Type B pancreatic cell (in vitro differentiated cells): ENCODE results near the gene ABCB10. TPM values are rescaled to one million over a fixed set of nuclear protein-coding genes. Genes with fewer than 3 reads are reported as not detected.
"Not testable (repeated sequence)": the region's sequence is repeated elsewhere in the genome, so short reads cannot be mapped to it uniquely, and the experiment has no call there.

Experiments used
- DNase-seq: peaks from one replicate; pipeline ENCODE4 v3.0.0; 2021; ENCODE audit warnings: mixed read lengths; ENCODE audit not compliant: unreplicated experiment; ENCODE audit errors: extremely low spot score
- H3K27ac Mint-ChIP-seq: 2 replicates; pipeline ENCODE4 v1.8.0; 2021; ENCODE audit warnings: mild to moderate bottlenecking, mixed read lengths
- H3K27me3 Mint-ChIP-seq: 2 replicates; pipeline ENCODE4 v1.8.0; 2021; ENCODE audit warnings: mixed read lengths
- H3K36me3 Mint-ChIP-seq: 2 replicates; pipeline ENCODE4 v1.8.0; 2021; ENCODE audit warnings: mixed read lengths
- H3K4me1 Mint-ChIP-seq: one replicate; pipeline ENCODE4 v1.8.0; 2021; ENCODE audit warnings: mixed read lengths; ENCODE audit not compliant: unreplicated experiment
- H3K4me3 Mint-ChIP-seq: 2 replicates; pipeline ENCODE4 v1.8.0; 2021; ENCODE audit warnings: mild to moderate bottlenecking, mixed read lengths
- H3K9me3 Mint-ChIP-seq: 2 replicates; pipeline ENCODE4 v1.8.0; 2021; ENCODE audit warnings: mixed read lengths
- total RNA-seq: library from RNA; stranded (reverse); gene quantifications from 2 replicates; pipeline ENCODE4 v1.2.1, GENCODE V29; 2021; ENCODE audit warnings: low replicate concordance
- TF ChIP-seq, protein P1 (sequence below): fragments of 200-600 bp; sonication (generic); conservative IDR thresholded peaks from 2 replicates; pipeline ENCODE4 v1.5.0; 2021; ENCODE audit warnings: antibody characterized with exemption, mild to moderate bottlenecking

Gene ABCB10
- total RNA-seq, 1 donor from 2014 or later = 19.4 TPM

DNA sequence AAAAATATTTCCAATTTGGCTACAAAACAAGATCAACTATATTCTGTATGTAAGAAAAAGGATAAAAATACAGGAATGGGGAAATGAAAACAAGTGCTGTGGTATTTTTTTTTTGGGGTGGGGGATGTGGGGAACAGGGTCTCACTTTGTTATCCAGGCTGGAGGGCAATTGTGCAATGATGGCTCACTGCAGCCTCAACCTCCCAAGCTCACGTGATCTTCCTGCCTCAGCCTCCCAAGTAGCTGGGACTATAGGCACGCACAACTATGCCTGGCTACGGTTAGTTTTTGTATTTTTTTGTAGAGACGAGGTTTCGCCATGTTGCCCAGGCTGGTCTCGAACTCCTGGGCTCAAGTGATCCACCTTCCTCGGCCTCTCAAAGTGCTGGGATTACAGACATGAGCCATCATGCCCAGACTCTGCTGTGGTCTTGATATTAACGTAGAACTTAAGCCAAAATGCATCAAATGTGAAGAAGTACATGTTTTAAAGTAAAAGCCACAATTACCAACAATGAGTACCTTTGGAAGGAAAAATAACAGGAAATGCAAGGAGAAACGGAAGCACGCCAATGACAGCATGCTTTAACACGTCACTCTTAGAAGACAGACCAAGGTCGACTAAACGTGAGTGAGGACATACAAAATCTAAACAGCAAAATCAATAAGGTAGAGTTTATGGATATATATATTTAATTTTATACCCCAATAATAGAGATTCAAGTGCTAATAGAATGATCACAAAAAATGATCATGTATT lies 8.8 kb upstream of the ABCB10 start:
- H3K9me3 Mint-ChIP-seq = no peaks in the 10 kb centered on the region
- H3K27me3 Mint-ChIP-seq = no peaks in the 10 kb centered on the region
- no peaks in the 10 kb centered on the region for H3K36me3 Mint-ChIP-seq
- H3K27ac Mint-ChIP-seq = no peak overlapping the region
- no peak overlapping the region for H3K4me3 Mint-ChIP-seq
- H3K4me1 Mint-ChIP-seq = no peaks in the 10 kb centered on the region
- TF ChIP-seq, protein P1, sequence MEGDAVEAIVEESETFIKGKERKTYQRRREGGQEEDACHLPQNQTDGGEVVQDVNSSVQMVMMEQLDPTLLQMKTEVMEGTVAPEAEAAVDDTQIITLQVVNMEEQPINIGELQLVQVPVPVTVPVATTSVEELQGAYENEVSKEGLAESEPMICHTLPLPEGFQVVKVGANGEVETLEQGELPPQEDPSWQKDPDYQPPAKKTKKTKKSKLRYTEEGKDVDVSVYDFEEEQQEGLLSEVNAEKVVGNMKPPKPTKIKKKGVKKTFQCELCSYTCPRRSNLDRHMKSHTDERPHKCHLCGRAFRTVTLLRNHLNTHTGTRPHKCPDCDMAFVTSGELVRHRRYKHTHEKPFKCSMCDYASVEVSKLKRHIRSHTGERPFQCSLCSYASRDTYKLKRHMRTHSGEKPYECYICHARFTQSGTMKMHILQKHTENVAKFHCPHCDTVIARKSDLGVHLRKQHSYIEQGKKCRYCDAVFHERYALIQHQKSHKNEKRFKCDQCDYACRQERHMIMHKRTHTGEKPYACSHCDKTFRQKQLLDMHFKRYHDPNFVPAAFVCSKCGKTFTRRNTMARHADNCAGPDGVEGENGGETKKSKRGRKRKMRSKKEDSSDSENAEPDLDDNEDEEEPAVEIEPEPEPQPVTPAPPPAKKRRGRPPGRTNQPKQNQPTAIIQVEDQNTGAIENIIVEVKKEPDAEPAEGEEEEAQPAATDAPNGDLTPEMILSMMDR = no peak
- no peak for DNase-seq

DNA sequence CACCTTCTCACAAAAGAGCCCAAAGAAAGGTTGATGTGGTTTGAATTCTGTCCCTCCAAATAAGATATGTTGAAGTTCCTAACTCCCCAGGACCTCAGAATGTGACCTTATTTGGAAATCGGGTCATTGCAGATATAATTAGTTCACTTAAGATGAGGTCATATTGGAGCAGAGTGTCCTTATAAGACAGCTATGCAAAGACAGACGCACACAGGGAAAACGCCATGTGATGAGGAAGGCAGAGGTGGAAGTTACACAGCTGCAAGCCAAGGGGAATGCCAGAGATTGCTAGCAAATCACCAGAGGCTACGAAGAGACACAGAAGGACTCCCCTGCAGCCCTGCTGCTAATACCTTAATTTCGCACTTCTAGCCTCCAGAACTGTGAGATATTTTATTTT lies 5.2 kb upstream of the ABCB10 start:
- Mint-ChIP-seq H3K9me3 (no peaks in the 10 kb centered on the region), H3K36me3 (no peaks in the 10 kb centered on the region), H3K4me1 (peaks cover 8% of the 10 kb centered on the region), H3K27ac (no peak overlapping the region), H3K27me3 (no peaks in the 10 kb centered on the region), H3K4me3 (no peak overlapping the region)
- TF ChIP-seq, protein P1 = no peak
- DNase-seq = no peak

DNA sequence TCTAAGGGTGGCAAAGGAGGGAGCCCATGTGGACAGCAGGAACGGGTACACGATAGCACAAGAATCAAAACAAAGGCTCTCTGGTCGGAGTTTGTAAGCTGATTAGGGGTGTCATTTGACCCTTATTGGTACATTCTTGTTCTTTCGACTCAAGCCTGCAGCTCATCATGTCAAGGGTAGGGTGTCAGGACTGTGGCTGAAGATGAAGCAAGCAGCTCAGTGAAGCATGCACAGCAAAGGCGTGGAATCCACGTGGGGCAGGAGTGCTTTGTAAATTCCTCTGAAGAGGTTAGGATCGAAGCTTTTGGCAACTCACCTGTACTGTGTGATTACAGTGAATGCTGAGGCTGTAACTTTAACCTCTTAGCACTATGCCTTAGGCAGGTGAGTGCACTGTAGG lies 4.7 kb upstream of the ABCB10 start:
- Mint-ChIP-seq H3K36me3 (no peaks in the 10 kb centered on the region), H3K9me3 (no peaks in the 10 kb centered on the region), H3K4me1 (peaks cover 8% of the 10 kb centered on the region), H3K27ac (peak overlapping the region; percentile 42), H3K4me3 (peak overlapping the region; percentile 16), H3K27me3 (no peaks in the 10 kb centered on the region)
- DNase-seq = no peak
- TF ChIP-seq, protein P1 = no peak

DNA sequence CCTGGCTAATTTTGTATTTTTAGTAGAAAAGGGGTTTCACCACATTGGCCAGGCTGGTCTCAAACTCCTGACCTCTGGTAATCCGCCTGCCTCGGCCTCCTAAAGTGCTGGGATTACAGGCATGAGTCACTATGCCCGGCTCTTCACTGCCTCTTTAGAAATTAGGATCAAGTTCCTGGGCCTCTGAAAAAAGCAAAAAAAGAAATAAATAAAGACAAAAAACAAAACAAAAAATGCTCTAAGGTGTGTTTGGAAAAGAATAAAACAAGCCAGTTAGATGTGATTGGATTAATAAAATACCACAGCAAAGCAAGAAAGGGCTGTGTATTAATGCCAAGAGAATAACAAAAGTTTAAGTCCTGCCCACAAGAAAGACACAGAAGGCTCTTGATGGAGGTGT lies 4.2 kb upstream of the ABCB10 start:
- TF ChIP-seq, protein P1 = no peak
- no peaks in the 10 kb centered on the region for H3K36me3 Mint-ChIP-seq
- no peaks in the 10 kb centered on the region for H3K9me3 Mint-ChIP-seq
- H3K27ac Mint-ChIP-seq = no peak overlapping the region
- DNase-seq = no peak
- H3K27me3 Mint-ChIP-seq = no peaks in the 10 kb centered on the region
- H3K4me1 Mint-ChIP-seq = peaks cover 8% of the 10 kb centered on the region
- no peak overlapping the region for H3K4me3 Mint-ChIP-seq

DNA sequence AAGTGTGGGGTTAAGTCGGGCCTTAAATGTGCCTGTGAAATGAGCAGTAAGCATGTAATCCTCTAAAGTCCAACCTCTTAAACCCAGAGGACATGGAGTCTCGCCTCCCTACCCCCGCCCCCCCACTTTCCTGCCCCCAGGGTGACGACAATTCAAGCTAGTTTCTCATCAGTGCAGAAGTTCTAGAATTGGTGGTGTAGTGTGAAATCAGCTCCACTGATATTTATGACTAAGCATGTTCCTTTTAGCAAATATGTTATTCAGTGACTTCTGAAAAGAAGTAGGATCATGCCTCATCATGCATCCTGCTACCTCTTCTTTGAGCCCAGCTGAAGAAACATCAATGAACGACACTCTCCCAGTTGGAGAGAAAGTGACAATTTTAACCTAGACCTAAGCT lies 2.6 kb upstream of the ABCB10 start:
- no peaks in the 10 kb centered on the region for H3K9me3 Mint-ChIP-seq
- no peaks in the 10 kb centered on the region for H3K27me3 Mint-ChIP-seq
- no peak for DNase-seq
- H3K4me3 Mint-ChIP-seq = peak overlapping the region; percentile 41
- H3K36me3 Mint-ChIP-seq = no peaks in the 10 kb centered on the region
- H3K4me1 Mint-ChIP-seq = peaks cover 19% of the 10 kb centered on the region
- H3K27ac Mint-ChIP-seq = peak overlapping the region; percentile 46
- TF ChIP-seq, protein P1 = no peak

DNA sequence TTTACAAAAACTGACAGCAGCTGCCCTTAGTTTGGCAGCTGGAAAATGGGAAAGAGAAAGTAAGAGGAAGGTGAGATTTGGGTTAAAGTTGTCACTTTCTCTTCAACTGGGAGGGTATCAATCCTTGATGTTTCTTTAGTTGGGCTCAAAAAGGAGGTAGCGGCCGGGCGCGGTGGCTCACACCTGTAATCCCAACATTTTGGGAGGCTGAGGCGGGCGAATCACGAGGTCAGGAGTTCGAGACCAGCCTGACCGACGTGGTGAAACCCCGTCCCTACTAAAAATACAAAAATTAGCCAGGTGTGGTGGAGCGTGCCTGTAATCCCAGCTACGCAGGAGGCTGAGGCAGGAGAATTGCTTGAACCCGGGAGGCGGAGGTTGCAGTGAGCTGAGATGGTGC lies 1.6 kb upstream of the ABCB10 start:
- not testable (repeated sequence) for H3K36me3 Mint-ChIP-seq, H3K27me3 Mint-ChIP-seq, H3K9me3 Mint-ChIP-seq, H3K4me3 Mint-ChIP-seq, H3K27ac Mint-ChIP-seq, DNase-seq
- H3K4me1 Mint-ChIP-seq = peaks cover 22% of the 10 kb centered on the region

DNA sequence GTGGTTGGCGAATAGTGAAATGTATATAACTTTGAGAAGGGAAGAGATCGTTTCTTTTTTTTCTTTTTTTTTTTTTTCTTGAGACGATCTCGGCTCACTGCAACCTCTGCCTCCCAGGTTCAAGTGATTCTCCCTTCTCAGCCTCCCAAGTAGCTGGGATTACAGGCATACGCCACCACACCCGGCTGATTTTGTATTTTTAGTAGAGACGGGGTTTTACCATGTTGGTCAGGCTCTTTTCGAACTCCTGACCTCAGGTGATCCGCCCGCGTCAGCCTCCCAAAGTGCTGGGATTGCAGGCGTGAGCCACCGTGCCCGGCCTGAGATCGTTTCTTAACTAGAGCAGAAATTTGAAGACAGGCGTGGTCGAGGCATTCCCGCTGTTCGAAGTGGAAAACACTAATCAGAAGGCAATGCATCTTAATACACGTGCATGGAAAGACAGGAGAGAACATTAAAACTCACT lies 862 bp upstream of the ABCB10 start:
- not testable (repeated sequence) for H3K27me3 Mint-ChIP-seq, H3K9me3 Mint-ChIP-seq, H3K36me3 Mint-ChIP-seq, DNase-seq
- Mint-ChIP-seq H3K4me3 (peak overlapping the region; percentile 97), H3K27ac (peak overlapping the region; percentile 86), H3K4me1 (peaks cover 24% of the 10 kb centered on the region)
